Measurements from ENCODE around the gene ISL1.

- TF ChIP-seq CTCF (IDR thresholded peaks at IDR 0.05; ENCODE audit: insufficient read depth, low read length, poor library complexity, severe bottlenecking) (no peak), EZH2phosphoT487 (conservative IDR thresholded peaks at IDR 0.05; ENCODE audit: low read length) (no peak)
Measured at GRCh38 chr5:51386916-51387883, 4.0 kb downstream of the ISL1 start.

All from SU-DHL-6 (cell line).